Muscle layer of duodenum (tissue), 2 donors: ENCODE results near the gene PTPRU.

Experiments used
- H3K27ac ChIP-seq: one replicate; pipeline ENCODE4 v1.7.0; 2013; ENCODE audit warnings: mild to moderate bottlenecking, low read length
- H3K27me3 ChIP-seq: one replicate; pipeline ENCODE4 v1.7.0; 2013; ENCODE audit warnings: low read depth, mild to moderate bottlenecking, control low read depth, low read length
- H3K36me3 ChIP-seq, 2 donors: one replicate each; pipeline ENCODE4 v1.7.0; 2013; ENCODE audit warnings: low read length in 2 of 2, control low read depth in 1 of 2, mild to moderate bottlenecking in 1 of 2; ENCODE audit not compliant: insufficient read depth in 2 of 2, control insufficient read depth in 1 of 2
- H3K4me1 ChIP-seq, 2 donors: one replicate each; pipeline ENCODE4 v1.7.0; 2013; ENCODE audit warnings: low read length in 2 of 2, mild to moderate bottlenecking in 2 of 2, control low read depth in 1 of 2, moderate library complexity in 1 of 2; ENCODE audit not compliant: insufficient read depth in 2 of 2, control insufficient read depth in 1 of 2
- H3K4me3 ChIP-seq, 2 donors: one replicate each; pipeline ENCODE4 v1.7.0; 2013; ENCODE audit warnings: low read length in 2 of 2, low read depth in 1 of 2, mild to moderate bottlenecking in 1 of 2
- H3K9me3 ChIP-seq, 2 donors: one replicate each; pipeline ENCODE4 v1.7.0; 2013; ENCODE audit warnings: low read length in 2 of 2, control low read depth in 1 of 2, mild to moderate bottlenecking in 1 of 2; ENCODE audit not compliant: control insufficient read depth in 1 of 2
- donor health status: healthy.

PTPRU gene

GRCh38 chr1:29247571-29248273 lies 11.4 kb downstream of the PTPRU start:
- no peak overlapping the region for H3K27ac ChIP-seq
- H3K36me3 ChIP-seq: no peaks in the 10 kb centered on the region
- no peaks in the 10 kb centered on the region for H3K9me3 ChIP-seq

DNA sequence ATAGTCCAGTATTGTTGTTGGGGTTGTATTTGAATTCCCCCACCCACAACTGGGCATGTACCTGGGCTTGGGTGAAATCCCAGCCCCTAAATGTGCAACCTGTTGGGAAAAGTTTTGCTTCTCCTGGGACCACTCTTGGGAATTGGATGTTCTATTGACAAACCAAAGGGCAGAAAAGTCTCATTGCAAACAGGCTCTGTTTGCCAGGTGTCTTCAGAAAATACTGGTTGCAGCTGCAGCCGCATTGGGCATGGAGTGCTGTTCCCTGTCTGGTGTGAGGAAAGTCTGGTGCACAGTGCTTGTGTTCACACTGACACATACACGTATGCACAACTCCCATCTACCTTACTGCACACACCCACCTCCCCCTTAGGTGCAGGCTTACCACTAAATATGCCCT lies 12.1 kb downstream of the PTPRU start:
- Histone ChIP-seq H3K27me3 (no peaks in the 10 kb centered on the region), H3K4me1 (no peaks in the 10 kb centered on the region), H3K4me3 (no peak overlapping the region), H3K9me3 (no peaks in the 10 kb centered on the region), H3K36me3 (no peaks in the 10 kb centered on the region), H3K27ac (no peak overlapping the region)

More at GRCh38 chr1:29247571-29248273, 11.4 kb downstream of the PTPRU start:
- no peaks in the 10 kb centered on the region for H3K27me3 ChIP-seq
- no peaks in the 10 kb centered on the region for H3K4me1 ChIP-seq
- no peak overlapping the region for H3K4me3 ChIP-seq

GRCh38 chr1:29249170-29249691 lies 12.9 kb downstream of the PTPRU start:
- no peaks in the 10 kb centered on the region for H3K9me3 ChIP-seq
- H3K27me3 ChIP-seq: no peaks in the 10 kb centered on the region
- no peak overlapping the region for H3K4me3 ChIP-seq
- H3K4me1 ChIP-seq: no peaks in the 10 kb centered on the region
- no peaks in the 10 kb centered on the region for H3K36me3 ChIP-seq
- no peak overlapping the region for H3K27ac ChIP-seq

- Histone ChIP-seq H3K27ac (no peak overlapping the region), H3K4me3 (no peak overlapping the region), H3K4me1 (no peaks in the 10 kb centered on the region), H3K36me3 (no peaks in the 10 kb centered on the region), H3K27me3 (no peaks in the 10 kb centered on the region), H3K9me3 (no peaks in the 10 kb centered on the region)
These were observed 13.7 kb downstream of the PTPRU start for GRCh38 chr1:29249951-29250581.

GRCh38 chr1:29251164-29252124 lies 15.1 kb downstream of the PTPRU start:
- no peak overlapping the region for H3K4me3 ChIP-seq
- no peaks in the 10 kb centered on the region for H3K27me3 ChIP-seq
- H3K4me1 ChIP-seq: no peaks in the 10 kb centered on the region
- no peaks in the 10 kb centered on the region for H3K36me3 ChIP-seq
- no peaks in the 10 kb centered on the region for H3K9me3 ChIP-seq
- no peak overlapping the region for H3K27ac ChIP-seq

- Histone ChIP-seq H3K27me3 (no peaks in the 10 kb centered on the region), H3K4me3 (no peak overlapping the region), H3K27ac (no peak overlapping the region), H3K36me3 (no peaks in the 10 kb centered on the region), H3K9me3 (no peaks in the 10 kb centered on the region), H3K4me1 (peaks cover 0 to 7% of the 10 kb centered on the region in 2 donors)
These were observed 16.9 kb downstream of the PTPRU start for GRCh38 chr1:29253180-29253579.

GRCh38 chr1:29254346-29254745 lies 18.0 kb downstream of the PTPRU start:
- H3K27ac ChIP-seq: no peak overlapping the region
- H3K36me3 ChIP-seq: no peaks in the 10 kb centered on the region
- peaks cover 0 to 12% of the 10 kb centered on the region in 2 donors for H3K4me1 ChIP-seq
- no peak overlapping the region for H3K4me3 ChIP-seq
- H3K27me3 ChIP-seq: peaks cover 9% of the 10 kb centered on the region
- H3K9me3 ChIP-seq: no peaks in the 10 kb centered on the region

DNA sequence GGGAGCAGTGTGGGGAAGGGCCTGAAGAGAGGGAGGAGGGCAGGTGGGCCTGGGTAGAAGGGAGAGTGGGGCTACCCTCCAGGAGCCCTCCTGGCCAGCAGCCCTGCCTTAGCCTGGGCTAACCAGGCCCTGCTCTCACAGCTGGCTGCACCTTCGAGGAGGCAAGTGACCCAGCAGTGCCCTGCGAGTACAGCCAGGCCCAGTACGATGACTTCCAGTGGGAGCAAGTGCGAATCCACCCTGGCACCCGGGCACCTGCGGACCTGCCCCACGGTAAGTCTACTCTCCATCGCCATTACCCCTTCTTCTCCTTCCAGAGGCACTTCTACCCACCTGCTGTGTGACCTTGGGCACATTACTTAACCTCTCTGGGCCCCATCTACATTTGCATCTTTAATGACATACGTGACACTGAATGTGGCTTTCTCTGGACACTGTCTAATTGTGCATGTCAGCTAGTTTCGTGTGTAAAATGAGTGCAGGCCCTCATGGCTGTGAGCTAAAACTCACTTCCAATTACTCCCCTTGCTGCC lies 18.9 kb downstream of the PTPRU start:
- Histone ChIP-seq H3K27me3 (peaks cover 11% of the 10 kb centered on the region), H3K27ac (no peak overlapping the region), H3K4me3 (no peak overlapping the region), H3K9me3 (no peaks in the 10 kb centered on the region), H3K4me1 (peaks cover 0 to 15% of the 10 kb centered on the region in 2 donors), H3K36me3 (no peaks in the 10 kb centered on the region)

- Histone ChIP-seq H3K27ac (no peak overlapping the region), H3K27me3 (peaks cover 13% of the 10 kb centered on the region), H3K4me3 (no peak overlapping the region), H3K4me1 (peaks cover 0 to 18% of the 10 kb centered on the region in 2 donors), H3K36me3 (no peaks in the 10 kb centered on the region), H3K9me3 (no peaks in the 10 kb centered on the region)
These were observed 20.1 kb downstream of the PTPRU start for GRCh38 chr1:29256394-29256793.

- Histone ChIP-seq H3K27ac (no peak overlapping the region), H3K4me1 (peaks cover 0 to 18% of the 10 kb centered on the region in 2 donors), H3K27me3 (peaks cover 13% of the 10 kb centered on the region), H3K4me3 (no peak overlapping the region), H3K36me3 (no peaks in the 10 kb centered on the region), H3K9me3 (no peaks in the 10 kb centered on the region)
These were observed 20.9 kb downstream of the PTPRU start for GRCh38 chr1:29256979-29257804.
